ENCODE results near the gene DPY19L1. TPM values are rescaled to one million over a fixed set of nuclear protein-coding genes. Genes with fewer than 3 reads are reported as not detected.
A peak's percentile ranks its signal among the peaks of the same experiment; 100 is the strongest.

DPY19L1 gene
- total RNA-seq, 1 experiment from 2014 or later: 15.5 TPM

DNA sequence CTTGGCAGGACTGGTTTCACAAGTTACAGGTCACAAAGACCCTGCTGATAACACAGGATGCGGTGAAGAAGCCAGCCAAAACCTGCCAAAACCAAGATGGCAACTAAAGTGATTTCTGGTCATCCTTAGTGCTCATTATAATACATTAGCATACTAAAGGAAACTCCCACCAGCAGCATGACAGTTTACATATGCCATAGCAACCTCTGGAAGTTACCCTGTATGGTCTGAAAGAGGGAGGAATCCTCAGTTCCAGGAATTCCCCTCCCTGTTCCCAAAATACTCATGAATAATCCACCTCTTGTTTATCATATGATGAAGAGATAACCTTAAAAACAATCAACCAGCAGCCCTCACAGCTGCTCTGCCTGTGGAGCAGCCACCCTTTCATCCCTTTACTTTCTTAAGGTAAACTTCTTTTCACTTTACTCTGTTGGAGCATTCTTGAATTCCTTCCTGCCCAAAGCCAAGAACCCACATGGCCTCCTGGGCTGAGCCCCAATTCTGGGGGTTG is 21.9 kb downstream of the DPY19L1 start (continued):
- TF ChIP-seq, protein P1, sequence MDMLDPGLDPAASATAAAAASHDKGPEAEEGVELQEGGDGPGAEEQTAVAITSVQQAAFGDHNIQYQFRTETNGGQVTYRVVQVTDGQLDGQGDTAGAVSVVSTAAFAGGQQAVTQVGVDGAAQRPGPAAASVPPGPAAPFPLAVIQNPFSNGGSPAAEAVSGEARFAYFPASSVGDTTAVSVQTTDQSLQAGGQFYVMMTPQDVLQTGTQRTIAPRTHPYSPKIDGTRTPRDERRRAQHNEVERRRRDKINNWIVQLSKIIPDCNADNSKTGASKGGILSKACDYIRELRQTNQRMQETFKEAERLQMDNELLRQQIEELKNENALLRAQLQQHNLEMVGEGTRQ (CRISPR knock-in tag; IDR thresholded peaks at IDR 0.05): no peak
- TF ChIP-seq, protein P2, sequence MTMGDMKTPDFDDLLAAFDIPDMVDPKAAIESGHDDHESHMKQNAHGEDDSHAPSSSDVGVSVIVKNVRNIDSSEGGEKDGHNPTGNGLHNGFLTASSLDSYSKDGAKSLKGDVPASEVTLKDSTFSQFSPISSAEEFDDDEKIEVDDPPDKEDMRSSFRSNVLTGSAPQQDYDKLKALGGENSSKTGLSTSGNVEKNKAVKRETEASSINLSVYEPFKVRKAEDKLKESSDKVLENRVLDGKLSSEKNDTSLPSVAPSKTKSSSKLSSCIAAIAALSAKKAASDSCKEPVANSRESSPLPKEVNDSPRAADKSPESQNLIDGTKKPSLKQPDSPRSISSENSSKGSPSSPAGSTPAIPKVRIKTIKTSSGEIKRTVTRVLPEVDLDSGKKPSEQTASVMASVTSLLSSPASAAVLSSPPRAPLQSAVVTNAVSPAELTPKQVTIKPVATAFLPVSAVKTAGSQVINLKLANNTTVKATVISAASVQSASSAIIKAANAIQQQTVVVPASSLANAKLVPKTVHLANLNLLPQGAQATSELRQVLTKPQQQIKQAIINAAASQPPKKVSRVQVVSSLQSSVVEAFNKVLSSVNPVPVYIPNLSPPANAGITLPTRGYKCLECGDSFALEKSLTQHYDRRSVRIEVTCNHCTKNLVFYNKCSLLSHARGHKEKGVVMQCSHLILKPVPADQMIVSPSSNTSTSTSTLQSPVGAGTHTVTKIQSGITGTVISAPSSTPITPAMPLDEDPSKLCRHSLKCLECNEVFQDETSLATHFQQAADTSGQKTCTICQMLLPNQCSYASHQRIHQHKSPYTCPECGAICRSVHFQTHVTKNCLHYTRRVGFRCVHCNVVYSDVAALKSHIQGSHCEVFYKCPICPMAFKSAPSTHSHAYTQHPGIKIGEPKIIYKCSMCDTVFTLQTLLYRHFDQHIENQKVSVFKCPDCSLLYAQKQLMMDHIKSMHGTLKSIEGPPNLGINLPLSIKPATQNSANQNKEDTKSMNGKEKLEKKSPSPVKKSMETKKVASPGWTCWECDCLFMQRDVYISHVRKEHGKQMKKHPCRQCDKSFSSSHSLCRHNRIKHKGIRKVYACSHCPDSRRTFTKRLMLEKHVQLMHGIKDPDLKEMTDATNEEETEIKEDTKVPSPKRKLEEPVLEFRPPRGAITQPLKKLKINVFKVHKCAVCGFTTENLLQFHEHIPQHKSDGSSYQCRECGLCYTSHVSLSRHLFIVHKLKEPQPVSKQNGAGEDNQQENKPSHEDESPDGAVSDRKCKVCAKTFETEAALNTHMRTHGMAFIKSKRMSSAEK (CRISPR knock-in tag; IDR thresholded peaks at IDR 0.05; ENCODE audit: borderline replicate concordance): no peak
- TF ChIP-seq SP1 (CRISPR knock-in tag; conservative IDR thresholded peaks at IDR 0.05) (no peak), GABPB1 (CRISPR knock-in tag; IDR thresholded peaks at IDR 0.05) (no peak), GRHL2 (CRISPR knock-in tag; IDR thresholded peaks at IDR 0.05; ENCODE audit: insufficient replicate concordance, severe bottlenecking) (no peak)
- TF ChIP-seq, protein P3, sequence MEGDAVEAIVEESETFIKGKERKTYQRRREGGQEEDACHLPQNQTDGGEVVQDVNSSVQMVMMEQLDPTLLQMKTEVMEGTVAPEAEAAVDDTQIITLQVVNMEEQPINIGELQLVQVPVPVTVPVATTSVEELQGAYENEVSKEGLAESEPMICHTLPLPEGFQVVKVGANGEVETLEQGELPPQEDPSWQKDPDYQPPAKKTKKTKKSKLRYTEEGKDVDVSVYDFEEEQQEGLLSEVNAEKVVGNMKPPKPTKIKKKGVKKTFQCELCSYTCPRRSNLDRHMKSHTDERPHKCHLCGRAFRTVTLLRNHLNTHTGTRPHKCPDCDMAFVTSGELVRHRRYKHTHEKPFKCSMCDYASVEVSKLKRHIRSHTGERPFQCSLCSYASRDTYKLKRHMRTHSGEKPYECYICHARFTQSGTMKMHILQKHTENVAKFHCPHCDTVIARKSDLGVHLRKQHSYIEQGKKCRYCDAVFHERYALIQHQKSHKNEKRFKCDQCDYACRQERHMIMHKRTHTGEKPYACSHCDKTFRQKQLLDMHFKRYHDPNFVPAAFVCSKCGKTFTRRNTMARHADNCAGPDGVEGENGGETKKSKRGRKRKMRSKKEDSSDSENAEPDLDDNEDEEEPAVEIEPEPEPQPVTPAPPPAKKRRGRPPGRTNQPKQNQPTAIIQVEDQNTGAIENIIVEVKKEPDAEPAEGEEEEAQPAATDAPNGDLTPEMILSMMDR (IDR thresholded peaks at IDR 0.05): no peak
- TF ChIP-seq, protein P4, sequence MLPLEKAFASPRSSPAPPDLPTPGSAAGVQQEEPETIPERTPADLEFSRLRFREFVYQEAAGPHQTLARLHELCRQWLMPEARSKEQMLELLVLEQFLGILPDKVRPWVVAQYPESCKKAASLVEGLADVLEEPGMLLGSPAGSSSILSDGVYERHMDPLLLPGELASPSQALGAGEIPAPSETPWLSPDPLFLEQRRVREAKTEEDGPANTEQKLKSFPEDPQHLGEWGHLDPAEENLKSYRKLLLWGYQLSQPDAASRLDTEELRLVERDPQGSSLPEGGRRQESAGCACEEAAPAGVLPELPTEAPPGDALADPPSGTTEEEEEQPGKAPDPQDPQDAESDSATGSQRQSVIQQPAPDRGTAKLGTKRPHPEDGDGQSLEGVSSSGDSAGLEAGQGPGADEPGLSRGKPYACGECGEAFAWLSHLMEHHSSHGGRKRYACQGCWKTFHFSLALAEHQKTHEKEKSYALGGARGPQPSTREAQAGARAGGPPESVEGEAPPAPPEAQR (CRISPR knock-in tag; IDR thresholded peaks at IDR 0.05): no peak

DNA sequence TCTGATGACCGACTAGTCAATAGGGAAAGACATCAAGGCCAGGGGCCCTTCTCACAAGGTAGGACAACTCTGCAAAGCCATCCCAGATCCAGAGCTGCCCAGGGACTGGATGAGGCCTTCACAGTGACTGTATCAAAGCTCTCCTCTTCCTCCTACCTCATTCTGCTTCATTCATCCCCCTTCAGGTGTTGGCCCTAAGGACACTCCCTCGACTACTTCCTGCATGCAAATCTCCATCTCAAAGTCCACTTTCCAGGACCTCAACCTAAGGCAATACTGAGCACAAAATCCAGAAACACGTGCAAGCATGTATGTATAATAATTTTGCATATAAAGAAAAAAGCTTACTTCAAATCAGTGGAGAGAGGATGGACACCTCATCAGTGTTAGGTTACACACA is 25.1 kb downstream of the DPY19L1 start:
- H3K4me3 Mint-ChIP-seq: no peak overlapping the region
- no peak for TF ChIP-seq ZNF671 (CRISPR knock-in tag; IDR thresholded peaks at IDR 0.05)
- no peak for TF ChIP-seq TEAD4 (CRISPR knock-in tag; IDR thresholded peaks at IDR 0.05)
- TF ChIP-seq, protein P5, sequence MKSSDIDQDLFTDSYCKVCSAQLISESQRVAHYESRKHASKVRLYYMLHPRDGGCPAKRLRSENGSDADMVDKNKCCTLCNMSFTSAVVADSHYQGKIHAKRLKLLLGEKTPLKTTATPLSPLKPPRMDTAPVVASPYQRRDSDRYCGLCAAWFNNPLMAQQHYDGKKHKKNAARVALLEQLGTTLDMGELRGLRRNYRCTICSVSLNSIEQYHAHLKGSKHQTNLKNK (CRISPR knock-in tag; IDR thresholded peaks at IDR 0.05): no peak
- DNase-seq (ENCODE audit: low spot score) (no peak), ATAC-seq (no peak)
- H3K9me3 Mint-ChIP-seq: no peaks in the 10 kb centered on the region
- peaks cover 23% of the 10 kb centered on the region for H3K4me1 Mint-ChIP-seq
- ChIA-PET POLR2A (no interaction called here), CTCF (no interaction called here)
- H3K27ac Mint-ChIP-seq: 0 out of 2 replicates have a peak overlapping the region, but pooled peaks have one; percentile 28
- H3K36me3 Mint-ChIP-seq: peaks cover 20% of the 10 kb centered on the region
- H3K27me3 Mint-ChIP-seq (ENCODE audit: low read depth): no peaks in the 10 kb centered on the region

DNA sequence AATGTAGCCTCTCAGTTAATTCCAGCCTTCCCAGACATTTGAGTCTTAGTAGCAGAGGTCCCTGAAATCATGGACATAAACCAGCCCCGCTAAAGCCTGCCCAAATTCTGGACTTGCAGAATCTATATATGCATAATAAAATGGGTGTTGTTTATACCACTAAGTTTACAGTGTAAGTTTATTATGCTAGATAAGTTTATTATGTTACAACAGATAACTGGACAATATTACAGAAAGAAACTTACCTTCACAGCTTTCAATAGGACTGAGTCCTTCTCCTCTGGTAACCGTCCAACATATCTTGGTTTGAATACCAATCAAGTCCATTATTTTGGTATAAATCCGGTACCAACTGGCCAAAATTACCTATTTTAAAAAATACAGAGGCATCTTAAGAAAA is 26.2 kb downstream of the DPY19L1 start:
- no peak for DNase-seq (ENCODE audit: low spot score)
- Mint-ChIP-seq H3K4me1 (peaks cover 14% of the 10 kb centered on the region), H3K36me3 (peaks cover 17% of the 10 kb centered on the region), H3K9me3 (no peaks in the 10 kb centered on the region), H3K4me3 (no peak overlapping the region), H3K27me3 (ENCODE audit: low read depth) (no peaks in the 10 kb centered on the region), H3K27ac (no peak overlapping the region)
- ChIA-PET POLR2A (no interaction called here), CTCF (no interaction called here)
- ATAC-seq: no peak
- TF ChIP-seq, protein P6, sequence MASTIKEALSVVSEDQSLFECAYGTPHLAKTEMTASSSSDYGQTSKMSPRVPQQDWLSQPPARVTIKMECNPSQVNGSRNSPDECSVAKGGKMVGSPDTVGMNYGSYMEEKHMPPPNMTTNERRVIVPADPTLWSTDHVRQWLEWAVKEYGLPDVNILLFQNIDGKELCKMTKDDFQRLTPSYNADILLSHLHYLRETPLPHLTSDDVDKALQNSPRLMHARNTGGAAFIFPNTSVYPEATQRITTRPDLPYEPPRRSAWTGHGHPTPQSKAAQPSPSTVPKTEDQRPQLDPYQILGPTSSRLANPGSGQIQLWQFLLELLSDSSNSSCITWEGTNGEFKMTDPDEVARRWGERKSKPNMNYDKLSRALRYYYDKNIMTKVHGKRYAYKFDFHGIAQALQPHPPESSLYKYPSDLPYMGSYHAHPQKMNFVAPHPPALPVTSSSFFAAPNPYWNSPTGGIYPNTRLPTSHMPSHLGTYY (CRISPR knock-in tag; IDR thresholded peaks at IDR 0.05): no peak
- TF ChIP-seq ETV6 (CRISPR knock-in tag; IDR thresholded peaks at IDR 0.05): no peak
- TF ChIP-seq, protein P4 (CRISPR knock-in tag; IDR thresholded peaks at IDR 0.05): no peak
- TF ChIP-seq, protein P7, sequence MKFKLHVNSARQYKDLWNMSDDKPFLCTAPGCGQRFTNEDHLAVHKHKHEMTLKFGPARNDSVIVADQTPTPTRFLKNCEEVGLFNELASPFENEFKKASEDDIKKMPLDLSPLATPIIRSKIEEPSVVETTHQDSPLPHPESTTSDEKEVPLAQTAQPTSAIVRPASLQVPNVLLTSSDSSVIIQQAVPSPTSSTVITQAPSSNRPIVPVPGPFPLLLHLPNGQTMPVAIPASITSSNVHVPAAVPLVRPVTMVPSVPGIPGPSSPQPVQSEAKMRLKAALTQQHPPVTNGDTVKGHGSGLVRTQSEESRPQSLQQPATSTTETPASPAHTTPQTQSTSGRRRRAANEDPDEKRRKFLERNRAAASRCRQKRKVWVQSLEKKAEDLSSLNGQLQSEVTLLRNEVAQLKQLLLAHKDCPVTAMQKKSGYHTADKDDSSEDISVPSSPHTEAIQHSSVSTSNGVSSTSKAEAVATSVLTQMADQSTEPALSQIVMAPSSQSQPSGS (CRISPR knock-in tag; IDR thresholded peaks at IDR 0.05; ENCODE audit: borderline replicate concordance, low read depth): no peak
- no peak for TF ChIP-seq NFATC4 (CRISPR knock-in tag; IDR thresholded peaks at IDR 0.05)
- TF ChIP-seq ESRRA (CRISPR knock-in tag; IDR thresholded peaks at IDR 0.05; ENCODE audit: borderline replicate concordance): no peak
- TF ChIP-seq ZNF219 (CRISPR knock-in tag; IDR thresholded peaks at IDR 0.05; ENCODE audit: borderline replicate concordance): no peak
- TF ChIP-seq EMX1 (CRISPR knock-in tag; IDR thresholded peaks at IDR 0.05): no peak
- no peak for TF ChIP-seq TEAD1 (CRISPR knock-in tag; IDR thresholded peaks at IDR 0.05)
- TF ChIP-seq KAT7 (CRISPR knock-in tag; IDR thresholded peaks at IDR 0.05; ENCODE audit: borderline replicate concordance): no peak
- no peak for TF ChIP-seq GRHL2 (CRISPR knock-in tag; IDR thresholded peaks at IDR 0.05; ENCODE audit: insufficient replicate concordance, severe bottlenecking)
- no peak for TF ChIP-seq ZNF232 (CRISPR knock-in tag; IDR thresholded peaks at IDR 0.05)
